WTC11 (cell line): Measurements from ENCODE around the gene LMBRD1. TPM values are rescaled to one million over a fixed set of nuclear protein-coding genes. Genes with fewer than 3 reads are reported as not detected.

Source experiments
- ATAC-seq: fragments of 200-7000 bp; cut with Tn5 transposase; 2 replicates; pipeline ENCODE4 v1.10.0; 2021; ENCODE audit warnings: mild to moderate bottlenecking, moderate library complexity
- CTCF ChIA-PET: fragments of 300-600 bp; sonication (Branson Sonifier 250); formaldehyde crosslinking; loops from one replicate; lab custom pipeline; 2021; ENCODE audit warnings: antibody characterized with exemption; lab: Charles Lee
- POLR2A ChIA-PET: fragments of 350-600 bp; sonication (Branson Sonifier 250); formaldehyde crosslinking; loops from one replicate; lab custom pipeline; 2021; ENCODE audit warnings: antibody characterized with exemption; lab: Charles Lee
- DNase-seq: peaks from one replicate; pipeline ENCODE4 v3.0.0; 2021; ENCODE audit warnings: low spot score
- H3K27ac Mint-ChIP-seq: 2 replicates; pipeline ENCODE4 v1.8.0; 2021; ENCODE audit warnings: mixed read lengths
- H3K27me3 Mint-ChIP-seq: 2 replicates; pipeline ENCODE4 v1.8.0; 2021; ENCODE audit warnings: low read depth, mild to moderate bottlenecking, moderate library complexity, mixed read lengths
- H3K36me3 Mint-ChIP-seq: 2 replicates; pipeline ENCODE4 v1.8.0; 2021; ENCODE audit warnings: mixed read lengths
- H3K4me1 Mint-ChIP-seq: 2 replicates; pipeline ENCODE4 v1.8.0; 2022; ENCODE audit warnings: mixed read lengths
- H3K4me3 Mint-ChIP-seq: 2 replicates; pipeline ENCODE4 v1.8.0; 2021; ENCODE audit warnings: mild to moderate bottlenecking, moderate library complexity, mixed read lengths
- H3K9me3 Mint-ChIP-seq: 2 replicates; pipeline ENCODE4 v1.8.0; 2021; ENCODE audit warnings: mixed read lengths
- ATF3 ChIP-seq: sonication (generic); formaldehyde crosslinking; conservative IDR thresholded peaks from 2 replicates; pipeline ENCODE4 v1.8.1; 2022; ENCODE audit warnings: mild to moderate bottlenecking, missing genetic modification reagents
- ATF6 ChIP-seq: sonication (generic); formaldehyde crosslinking; IDR thresholded peaks from 2 replicates; pipeline ENCODE4 v1.8.1; 2023; ENCODE audit warnings: mild to moderate bottlenecking, missing genetic modification reagents
- CBFB ChIP-seq: sonication (generic); formaldehyde crosslinking; IDR thresholded peaks from 2 replicates; pipeline ENCODE4 v1.8.1; 2022; ENCODE audit warnings: mild to moderate bottlenecking, low read depth, missing genetic modification reagents
- CDX4 ChIP-seq: fragments of 250-450 bp; sonication (Bioruptor Pico); IDR thresholded peaks from 2 replicates; pipeline ENCODE4 v1.9.0; 2021; ENCODE audit warnings: moderate library complexity, mild to moderate bottlenecking, inconsistent platforms, borderline replicate concordance
- CREM ChIP-seq: sonication (generic); formaldehyde crosslinking; IDR thresholded peaks from 2 replicates; pipeline ENCODE4 v1.8.1; 2022; ENCODE audit warnings: mild to moderate bottlenecking, missing genetic modification reagents, moderate library complexity
- E2F1 ChIP-seq: sonication (generic); formaldehyde crosslinking; IDR thresholded peaks from 2 replicates; pipeline ENCODE4 v1.8.0; 2022; ENCODE audit warnings: mild to moderate bottlenecking, missing genetic modification reagents
- E2F5 ChIP-seq: sonication (generic); formaldehyde crosslinking; IDR thresholded peaks from 2 replicates; pipeline ENCODE4 v1.8.1; 2022; ENCODE audit warnings: mild to moderate bottlenecking, moderate library complexity, missing genetic modification reagents
- EMX1 ChIP-seq: fragments of 250-450 bp; sonication (Bioruptor Pico); IDR thresholded peaks from 2 replicates; pipeline ENCODE4 v1.8.0; 2021; ENCODE audit warnings: mild to moderate bottlenecking
- ESRRA ChIP-seq: sonication (generic); formaldehyde crosslinking; IDR thresholded peaks from 2 replicates; pipeline ENCODE4 v1.8.1; 2022; ENCODE audit warnings: mild to moderate bottlenecking, missing genetic modification reagents, borderline replicate concordance
- GABPB1 ChIP-seq: sonication (generic); formaldehyde crosslinking; IDR thresholded peaks from 2 replicates; pipeline ENCODE4 v1.8.1; 2023; ENCODE audit warnings: mild to moderate bottlenecking, missing genetic modification reagents
- GTF2I ChIP-seq: fragments of 250-450 bp; sonication (Bioruptor Pico); conservative IDR thresholded peaks from 2 replicates; pipeline ENCODE4 v1.4.0; 2021; ENCODE audit warnings: mild to moderate bottlenecking
- HMGA2 ChIP-seq: fragments of 250-450 bp; sonication (Bioruptor Pico); IDR thresholded peaks from 2 replicates; pipeline ENCODE4 v1.4.0; 2021; ENCODE audit warnings: mild to moderate bottlenecking, moderate library complexity
- MAX ChIP-seq: sonication (generic); formaldehyde crosslinking; IDR thresholded peaks from 2 replicates; pipeline ENCODE4 v1.8.0; 2022; ENCODE audit warnings: mild to moderate bottlenecking, missing genetic modification reagents
- OVOL2 ChIP-seq: fragments of 250-450 bp; sonication (Bioruptor Pico); IDR thresholded peaks from 2 replicates; pipeline ENCODE4 v1.9.0; 2021; ENCODE audit warnings: mild to moderate bottlenecking, borderline replicate concordance
- RELA ChIP-seq: sonication (generic); formaldehyde crosslinking; IDR thresholded peaks from 2 replicates; pipeline ENCODE4 v1.8.1; 2022; ENCODE audit warnings: missing genetic modification reagents, mild to moderate bottlenecking, borderline replicate concordance
- TEAD4 ChIP-seq: sonication (generic); formaldehyde crosslinking; IDR thresholded peaks from 2 replicates; pipeline ENCODE4 v1.8.0; 2022; ENCODE audit warnings: mild to moderate bottlenecking, missing genetic modification reagents
- USF1 ChIP-seq: sonication (generic); formaldehyde crosslinking; IDR thresholded peaks from 2 replicates; pipeline ENCODE4 v1.8.0; 2022; ENCODE audit warnings: mild to moderate bottlenecking, missing genetic modification reagents
- USF2 ChIP-seq: sonication (generic); formaldehyde crosslinking; IDR thresholded peaks from 2 replicates; pipeline ENCODE4 v1.8.1; 2023; ENCODE audit warnings: mild to moderate bottlenecking, missing genetic modification reagents, moderate library complexity
- ZBTB21 ChIP-seq: sonication (generic); formaldehyde crosslinking; IDR thresholded peaks from 2 replicates; pipeline ENCODE4 v1.8.1; 2023; ENCODE audit warnings: mild to moderate bottlenecking, missing genetic modification reagents, borderline replicate concordance
- ZNF416 ChIP-seq: fragments of 250-450 bp; sonication (Bioruptor Pico); IDR thresholded peaks from 2 replicates; pipeline ENCODE4 v1.9.0; 2021; ENCODE audit warnings: mild to moderate bottlenecking, inconsistent platforms
- ZNF423 ChIP-seq: fragments of 250-450 bp; sonication (Bioruptor Pico); IDR thresholded peaks from 2 replicates; pipeline ENCODE4 v2.1.2; 2022; ENCODE audit warnings: mild to moderate bottlenecking, moderate library complexity
- ZNF425 ChIP-seq: fragments of 250-450 bp; sonication (Bioruptor Pico); conservative IDR thresholded peaks from 2 replicates; pipeline ENCODE4 v1.9.0; 2021; ENCODE audit warnings: mild to moderate bottlenecking
- ZNF671 ChIP-seq: fragments of 250-450 bp; sonication (Bioruptor Pico); IDR thresholded peaks from 2 replicates; pipeline ENCODE4 v1.8.0; 2021; ENCODE audit warnings: mild to moderate bottlenecking
- total RNA-seq: library from RNA; stranded (reverse); gene quantifications from 3 replicates; pipeline ENCODE4 v1.2.3, GENCODE V29; 2021

Gene LMBRD1
- total RNA-seq, 1 experiment from 2014 or later = 15.0 TPM

- no peak for ATAC-seq
- Mint-ChIP-seq H3K27ac (no peak overlapping the region), H3K4me1 (peaks cover 20% of the 10 kb centered on the region), H3K27me3 (no peaks in the 10 kb centered on the region), H3K9me3 (no peaks in the 10 kb centered on the region), H3K36me3 (no peaks in the 10 kb centered on the region), H3K4me3 (no peak overlapping the region)
- DNase-seq = no peak
- no peak for TF ChIP-seq ZNF423 (CRISPR knock-in tag)
- no peak for TF ChIP-seq TEAD4 (CRISPR knock-in tag)
- TF ChIP-seq E2F1 = no peak
- POLR2A ChIA-PET = no interaction called here
- CTCF ChIA-PET = no interaction called here
These were observed 23.6 kb upstream of the LMBRD1 start for GRCh38 chr6:69820438-69820837.

GRCh38 chr6:69820018-69820417, 23.2 kb upstream of the LMBRD1 start:
- ChIA-PET CTCF (no interaction called here), POLR2A (no interaction called here)
- DNase-seq = no peak
- no peaks in the 10 kb centered on the region for H3K36me3 Mint-ChIP-seq
- no peak for TF ChIP-seq OVOL2 (CRISPR knock-in tag)
- no peak for TF ChIP-seq ZNF671
- no peak for TF ChIP-seq GABPB1 (CRISPR knock-in tag)
- TF ChIP-seq ZBTB21 (CRISPR knock-in tag) = no peak
- no peak for TF ChIP-seq USF1 (CRISPR knock-in tag)
- TF ChIP-seq CBFB (CRISPR knock-in tag) = no peak
- TF ChIP-seq HMGA2 (CRISPR knock-in tag) = no peak
- no peak for TF ChIP-seq CREM
- TF ChIP-seq CDX4 = no peak
- no peak for TF ChIP-seq EMX1 (CRISPR knock-in tag)
- TF ChIP-seq ATF6 (CRISPR knock-in tag) = no peak
- H3K9me3 Mint-ChIP-seq = no peaks in the 10 kb centered on the region
- H3K4me3 Mint-ChIP-seq = no peak overlapping the region
- peaks cover 24% of the 10 kb centered on the region for H3K4me1 Mint-ChIP-seq
- H3K27ac Mint-ChIP-seq = no peak overlapping the region
- no peak for ATAC-seq
- H3K27me3 Mint-ChIP-seq = no peaks in the 10 kb centered on the region

- Mint-ChIP-seq H3K4me1 (peaks cover 30% of the 10 kb centered on the region), H3K4me3 (no peak overlapping the region), H3K27ac (no peak overlapping the region), H3K36me3 (no peaks in the 10 kb centered on the region), H3K27me3 (no peaks in the 10 kb centered on the region), H3K9me3 (no peaks in the 10 kb centered on the region)
- POLR2A ChIA-PET = no interaction called here
- CTCF ChIA-PET = no interaction called here
- DNase-seq = no peak
- ATAC-seq = no peak
- TF ChIP-seq ZNF425 (CRISPR knock-in tag) = no peak
- TF ChIP-seq RELA = no peak
- no peak for TF ChIP-seq GTF2I (CRISPR knock-in tag)
- no peak for TF ChIP-seq E2F5 (CRISPR knock-in tag)
- no peak for TF ChIP-seq ESRRA (CRISPR knock-in tag)
- TF ChIP-seq USF2 (CRISPR knock-in tag) = no peak
- no peak for TF ChIP-seq MAX (CRISPR knock-in tag)
- no peak for TF ChIP-seq ZNF416 (CRISPR knock-in tag)
- no peak for TF ChIP-seq ATF3 (CRISPR knock-in tag)
These were observed 22.3 kb upstream of the LMBRD1 start for GRCh38 chr6:69819138-69819537.
